H9 (cell line): Measurements from ENCODE around the gene OSGIN1. TPM values are rescaled to one million over a fixed set of nuclear protein-coding genes. Genes with fewer than 3 reads are reported as not detected.

Experiments
- DNase-seq: peaks from one replicate; pipeline ENCODE4 v3.0.0-alpha.2; 2017
- H2AFZ ChIP-seq: one replicate; pipeline ENCODE4 v1.6.1; 2013; ENCODE audit warnings: mild to moderate bottlenecking, low read length, control low read depth, moderate library complexity
- H2AK5ac ChIP-seq: 2 replicates; pipeline ENCODE4 v1.6.1; 2013; ENCODE audit warnings: low read length, control low read depth, mixed read lengths; ENCODE audit not compliant: insufficient read length
- H2BK120ac ChIP-seq: one replicate; pipeline ENCODE4 v1.6.1; 2013; ENCODE audit warnings: low read depth, mild to moderate bottlenecking, low read length, control low read depth, inconsistent platforms; ENCODE audit not compliant: poor library complexity, severe bottlenecking
- H2BK12ac ChIP-seq: 2 replicates; pipeline ENCODE4 v1.6.1; 2013; ENCODE audit warnings: low read length, control low read depth, mixed read lengths, low read depth; ENCODE audit not compliant: insufficient read length
- H2BK15ac ChIP-seq: 2 replicates; pipeline ENCODE4 v1.6.1; 2013; ENCODE audit warnings: low read depth, low read length, control low read depth
- H2BK20ac ChIP-seq: one replicate; pipeline ENCODE4 v1.6.1; 2013; ENCODE audit warnings: low read depth, mild to moderate bottlenecking, low read length, control low read depth, inconsistent platforms; ENCODE audit not compliant: poor library complexity, severe bottlenecking
- H2BK5ac ChIP-seq: 2 replicates; pipeline ENCODE4 v1.6.1; 2013; ENCODE audit warnings: low read length, control low read depth, mixed read lengths; ENCODE audit not compliant: insufficient read length
- H3K14ac ChIP-seq: 2 replicates; pipeline ENCODE4 v1.6.1; 2013; ENCODE audit warnings: low read length, control low read depth; ENCODE audit not compliant: insufficient read depth
- H3K18ac ChIP-seq: 2 replicates; pipeline ENCODE4 v1.6.1; 2013; ENCODE audit warnings: low read depth, mild to moderate bottlenecking, mixed read lengths, low read length, control low read depth; ENCODE audit not compliant: insufficient read length
- H3K23ac ChIP-seq: 2 replicates; pipeline ENCODE4 v1.6.1; 2013; ENCODE audit warnings: low read length, control low read depth, mixed read lengths, low read depth; ENCODE audit not compliant: insufficient read length
- H3K23me2 ChIP-seq: 2 replicates; pipeline ENCODE4 v1.6.1; 2013; ENCODE audit warnings: low read depth, mild to moderate bottlenecking, mixed read lengths, low read length, control low read depth; ENCODE audit not compliant: insufficient read length, poor library complexity, severe bottlenecking
- H3K27ac ChIP-seq: 2 replicates; pipeline ENCODE4 v1.5.1; 2013; ENCODE audit warnings: low read length, control low read depth, mixed read lengths, low read depth; ENCODE audit not compliant: insufficient read length
- H3K27me3 ChIP-seq: 2 replicates; pipeline ENCODE4 v1.6.1; 2013; ENCODE audit warnings: low read length, control low read depth, inconsistent platforms; ENCODE audit not compliant: insufficient read depth
- H3K4ac ChIP-seq: 2 replicates; pipeline ENCODE4 v1.6.1; 2013; ENCODE audit warnings: low read depth, mild to moderate bottlenecking, control low read depth, inconsistent platforms, low read length, moderate library complexity
- H3K4me1 ChIP-seq: 2 replicates; pipeline ENCODE4 v1.6.1; 2013; ENCODE audit warnings: low read length, control low read depth, inconsistent platforms; ENCODE audit not compliant: insufficient read depth
- H3K4me2 ChIP-seq: 2 replicates; pipeline ENCODE4 v1.6.1; 2013; ENCODE audit warnings: low read length, control low read depth, mixed read lengths; ENCODE audit not compliant: insufficient read length, insufficient read depth
- H3K56ac ChIP-seq: 2 replicates; pipeline ENCODE4 v1.6.1; 2013; ENCODE audit warnings: low read depth, mild to moderate bottlenecking, mixed read lengths, low read length, control low read depth; ENCODE audit not compliant: insufficient read length
- H3K79me1 ChIP-seq: 2 replicates; pipeline ENCODE4 v1.6.1; 2013; ENCODE audit warnings: low read depth, mild to moderate bottlenecking, moderate library complexity, low read length, control low read depth, inconsistent platforms; ENCODE audit not compliant: insufficient read depth, poor library complexity, severe bottlenecking
- H3K79me2 ChIP-seq: 2 replicates; pipeline ENCODE4 v1.6.1; 2013; ENCODE audit warnings: low read length, control low read depth, inconsistent platforms; ENCODE audit not compliant: insufficient read depth
- H3K9ac ChIP-seq: 2 replicates; pipeline ENCODE4 v1.6.1; 2013; ENCODE audit warnings: low read length, control low read depth, mixed read lengths; ENCODE audit not compliant: insufficient read length; ENCODE audit errors: extremely low read depth
- H3K9me3 ChIP-seq: one replicate; pipeline ENCODE4 v1.6.1; 2013; ENCODE audit warnings: low read depth, low read length, inconsistent platforms; ENCODE audit not compliant: control insufficient read depth
- H3T11ph ChIP-seq: one replicate; pipeline ENCODE4 v1.6.1; 2013; ENCODE audit warnings: mild to moderate bottlenecking, low read length, control low read depth, inconsistent platforms
- H4K20me1 ChIP-seq: one replicate; pipeline ENCODE4 v1.6.1; 2013; ENCODE audit not compliant: control insufficient read depth, insufficient read length, insufficient read depth
- H4K5ac ChIP-seq: 2 replicates; pipeline ENCODE4 v1.6.1; 2013; ENCODE audit warnings: low read depth, mild to moderate bottlenecking, mixed read lengths, low read length, control low read depth; ENCODE audit not compliant: insufficient read length
- H4K8ac ChIP-seq: replicated peaks from 2 replicates; pipeline ENCODE4 v1.6.1; 2013; ENCODE audit warnings: low read length, control low read depth, mixed read lengths, low read depth; ENCODE audit not compliant: insufficient read length
- H4K91ac ChIP-seq: 2 replicates; pipeline ENCODE4 v1.6.1; 2013; ENCODE audit warnings: low read depth, mild to moderate bottlenecking, moderate library complexity, mixed read lengths, low read length, control low read depth; ENCODE audit not compliant: insufficient read length
- H3K27ac Mint-ChIP-seq, 3 experiments: 2 replicates in 2 of 3; 3 replicates in 1 of 3; pipeline ENCODE4 v1.8.0; 2020 to 2021; ENCODE audit warnings: mixed read lengths in 3 of 3, mild to moderate bottlenecking in 1 of 3, moderate library complexity in 1 of 3
- H3K27me3 Mint-ChIP-seq: 2 replicates; pipeline ENCODE4 v1.8.0; 2021; ENCODE audit warnings: low read depth, mild to moderate bottlenecking, moderate library complexity, mixed read lengths
- H3K36me3 Mint-ChIP-seq, 3 experiments: 2 replicates in 2 of 3; 3 replicates in 1 of 3; pipeline ENCODE4 v1.8.0; 2020 to 2021; ENCODE audit warnings: low read depth in 3 of 3, mixed read lengths in 3 of 3; ENCODE audit not compliant: insufficient read depth in 1 of 3
- H3K4me1 Mint-ChIP-seq, 2 experiments: 2 replicates each; pipeline ENCODE4 v1.8.0; 2020; ENCODE audit warnings: mixed read lengths in 2 of 2
- H3K4me3 Mint-ChIP-seq, 2 experiments: 2 replicates in 1 of 2; 3 replicates in 1 of 2; pipeline ENCODE4 v1.8.0; 2020 to 2021; ENCODE audit warnings: mild to moderate bottlenecking in 2 of 2, mixed read lengths in 2 of 2, moderate library complexity in 1 of 2
- H3K9me3 Mint-ChIP-seq, 2 experiments: 2 replicates in 1 of 2; 3 replicates in 1 of 2; pipeline ENCODE4 v1.8.0; 2020; ENCODE audit warnings: mild to moderate bottlenecking in 2 of 2, mixed read lengths in 2 of 2, moderate library complexity in 1 of 2
- WGBS: extraction: QIAGEN DNeasy Blood & Tissue Kit; methylation state at CpG from one replicate; pipeline ENCODE4 v1.1.7; 2013; ENCODE audit warnings: missing lambda C conversion rate, low lambda C conversion rate, mixed read lengths; ENCODE audit not compliant: insufficient read length; ENCODE audit errors: extremely low coverage; 5-methylcytosine and 5-hydroxymethylcytosine counted together
- total RNA-seq: library from RNA; stranded (reverse); gene quantifications from 2 replicates; pipeline ENCODE4 v1.2.1, GENCODE V29; 2021
- TF ChIP-seq, protein P1 (sequence below): fragments of 200-600 bp; sonication (generic); conservative IDR thresholded peaks from 3 replicates; pipeline ENCODE4 v1.8.0; 2021; ENCODE audit warnings: antibody characterized with exemption, mild to moderate bottlenecking

The OSGIN1 gene
- total RNA-seq, 1 experiment from 2014 or later: 0.63 TPM

DNA sequence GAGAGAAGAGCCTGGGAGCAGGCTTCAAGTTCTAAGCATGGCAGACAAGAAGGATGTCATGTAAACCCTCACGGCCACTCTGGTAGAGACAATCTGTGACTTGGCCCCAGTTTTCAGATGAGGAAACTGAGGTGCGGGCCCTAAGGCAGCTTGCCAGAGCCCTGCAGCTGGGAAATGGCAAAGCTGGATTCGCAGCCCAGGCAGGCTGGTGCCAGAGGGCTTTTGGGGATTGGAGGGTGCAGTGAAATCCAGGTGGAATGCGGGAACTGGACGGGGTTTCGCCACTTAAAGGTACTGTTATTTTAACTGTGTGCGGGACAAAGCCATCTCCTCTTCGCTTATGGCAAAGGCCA, 477 bp upstream of the OSGIN1 start:
- Histone ChIP-seq H3K27ac (no peak overlapping the region), H2BK12ac (no peak overlapping the region), H2BK15ac (no peak overlapping the region), H3K56ac (no peak overlapping the region), H3K4me2 (no peak overlapping the region), H4K20me1 (no peaks in the 10 kb centered on the region), H3K4ac (no peak overlapping the region), H4K8ac (no peak overlapping the region), H4K91ac (no peak overlapping the region), H2AK5ac (no peak overlapping the region), H3K18ac (no peak overlapping the region), H3T11ph (no peak overlapping the region), H3K23me2 (no peaks in the 10 kb centered on the region), H2AFZ (no peak overlapping the region), H2BK20ac (no peak overlapping the region), H3K23ac (no peak overlapping the region), H3K27me3 (no peaks in the 10 kb centered on the region), H3K79me1 (no peaks in the 10 kb centered on the region), H3K14ac (no peak overlapping the region), H3K79me2 (no peaks in the 10 kb centered on the region), H3K4me1 (no peaks in the 10 kb centered on the region), H2BK120ac (no peak overlapping the region), H3K9me3 (no peaks in the 10 kb centered on the region), H2BK5ac (no peak overlapping the region), H4K5ac (no peak overlapping the region), H3K9ac (no peak overlapping the region)
- Mint-ChIP-seq H3K27me3 (peaks cover 4% of the 10 kb centered on the region; the same call in 1 of the 2 replicates), H3K4me1 (peaks cover 10 to 14% of the 10 kb centered on the region in 2 experiments), H3K36me3 (no peaks in the 10 kb centered on the region), H3K27ac (no peak overlapping the region), H3K4me3 (peak overlapping the region in 1 of 2 experiments; percentile 20; a peak in 2 of 5 replicates), H3K9me3 (no peaks in the 10 kb centered on the region; a peak in 2 of 5 replicates)
- DNase-seq: no peak
- no CpG with 5 or more reads among the region's 8 CpGs for WGBS
- TF ChIP-seq, protein P1, sequence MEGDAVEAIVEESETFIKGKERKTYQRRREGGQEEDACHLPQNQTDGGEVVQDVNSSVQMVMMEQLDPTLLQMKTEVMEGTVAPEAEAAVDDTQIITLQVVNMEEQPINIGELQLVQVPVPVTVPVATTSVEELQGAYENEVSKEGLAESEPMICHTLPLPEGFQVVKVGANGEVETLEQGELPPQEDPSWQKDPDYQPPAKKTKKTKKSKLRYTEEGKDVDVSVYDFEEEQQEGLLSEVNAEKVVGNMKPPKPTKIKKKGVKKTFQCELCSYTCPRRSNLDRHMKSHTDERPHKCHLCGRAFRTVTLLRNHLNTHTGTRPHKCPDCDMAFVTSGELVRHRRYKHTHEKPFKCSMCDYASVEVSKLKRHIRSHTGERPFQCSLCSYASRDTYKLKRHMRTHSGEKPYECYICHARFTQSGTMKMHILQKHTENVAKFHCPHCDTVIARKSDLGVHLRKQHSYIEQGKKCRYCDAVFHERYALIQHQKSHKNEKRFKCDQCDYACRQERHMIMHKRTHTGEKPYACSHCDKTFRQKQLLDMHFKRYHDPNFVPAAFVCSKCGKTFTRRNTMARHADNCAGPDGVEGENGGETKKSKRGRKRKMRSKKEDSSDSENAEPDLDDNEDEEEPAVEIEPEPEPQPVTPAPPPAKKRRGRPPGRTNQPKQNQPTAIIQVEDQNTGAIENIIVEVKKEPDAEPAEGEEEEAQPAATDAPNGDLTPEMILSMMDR: no peak
